HEK293 (cell line): ENCODE measurements around the gene KIAA0319L.

ENCODE experiments used
- CTCF ChIA-PET: fragments of 350-600 bp; formaldehyde crosslinking; extraction: SDS; loops from one replicate; lab custom pipeline; 2021; ENCODE audit warnings: antibody characterized with exemption; lab: Yijun Ruan, JAX
- POLR2A ChIA-PET: fragments of 300-600 bp; formaldehyde crosslinking; extraction: SDS; loops from one replicate; lab custom pipeline; 2020; ENCODE audit warnings: antibody characterized with exemption, inconsistent platforms; lab: Yijun Ruan, JAX
- H3K27ac ChIP-seq: fragments of 200-500 bp; sonication (Bioruptor generic); 2 replicates; pipeline ENCODE4 v1.5.1; 2014; ENCODE audit warnings: low read depth, low read length, control low read depth, inconsistent platforms; ENCODE audit errors: extremely low read depth
- H3K36me3 ChIP-seq, 2 experiments: fragments of 200-500 bp in 1 of 2; sonication (Bioruptor generic) in 1 of 2; 1 replicate in 1 of 2; 2 replicates in 1 of 2; pipeline ENCODE4 v1.5.1; 2014 to 2017; ENCODE audit warnings: inconsistent platforms in 2 of 2, low read length in 2 of 2; ENCODE audit not compliant: control insufficient read depth in 2 of 2, insufficient read depth in 1 of 2
- H3K4me1 ChIP-seq: fragments of 200-500 bp; sonication (Bioruptor generic); 2 replicates; pipeline ENCODE4 v1.5.1; 2014; ENCODE audit warnings: mild to moderate bottlenecking, low read length, inconsistent platforms; ENCODE audit not compliant: control insufficient read depth, insufficient read depth
- H3K4me3 ChIP-seq: 2 replicates; pipeline ENCODE4 v1.5.1; 2011; ENCODE audit warnings: low read depth, mild to moderate bottlenecking, control low read depth, low read length, moderate library complexity
- H3K9me3 ChIP-seq: fragments of 200-500 bp; sonication (Bioruptor generic); 2 replicates; pipeline ENCODE4 v1.5.1; 2014; ENCODE audit warnings: low read depth, low read length, inconsistent platforms; ENCODE audit not compliant: control insufficient read depth, insufficient read depth
- HOXC10 ChIP-seq: sonication (generic); formaldehyde crosslinking; IDR thresholded peaks from 2 replicates; pipeline ENCODE4 v1.8.1; 2023; ENCODE audit warnings: mild to moderate bottlenecking, missing genetic modification reagents
- KLF10 ChIP-seq: fragments of 450-650 bp; IDR thresholded peaks from 2 replicates; pipeline ENCODE4 v1.5.1; 2018; ENCODE audit warnings: missing biosample characterization, mild to moderate bottlenecking, missing genetic modification characterization
- KLF17 ChIP-seq: fragments of 450-650 bp; formaldehyde crosslinking; IDR thresholded peaks from 2 replicates; pipeline ENCODE4 v1.5.1; 2016; ENCODE audit warnings: missing biosample characterization, missing genetic modification characterization
- ZBTB26 ChIP-seq: fragments of 450-650 bp; formaldehyde crosslinking; optimal IDR thresholded peaks from 2 replicates; pipeline ENCODE3; 2016; ENCODE audit warnings: missing biosample characterization, mild to moderate bottlenecking, missing genetic modification characterization
- ZBTB8A ChIP-seq: fragments of 450-650 bp; formaldehyde crosslinking; IDR thresholded peaks from 2 replicates; pipeline ENCODE4 v1.5.1; 2016; ENCODE audit warnings: missing biosample characterization, missing genetic modification characterization
- ZFP69B ChIP-seq: fragments of 450-650 bp; formaldehyde crosslinking; IDR thresholded peaks from 2 replicates; pipeline ENCODE4 v1.5.1; 2016; ENCODE audit warnings: missing biosample characterization, missing genetic modification characterization
- ZNF146 ChIP-seq: fragments of 450-650 bp; formaldehyde crosslinking; IDR thresholded peaks from 2 replicates; pipeline ENCODE4 v1.5.1; 2016; ENCODE audit warnings: missing biosample characterization, missing genetic modification characterization
- ZNF157 ChIP-seq: fragments of 450-650 bp; formaldehyde crosslinking; IDR thresholded peaks from 2 replicates; pipeline ENCODE4 v1.5.1; 2016; ENCODE audit warnings: missing biosample characterization, missing genetic modification characterization
- ZNF202 ChIP-seq: fragments of 450-650 bp; formaldehyde crosslinking; IDR thresholded peaks from 2 replicates; pipeline ENCODE4 v1.5.1; 2016; ENCODE audit warnings: missing biosample characterization, missing genetic modification characterization, borderline replicate concordance
- ZNF341 ChIP-seq: fragments of 450-650 bp; formaldehyde crosslinking; IDR thresholded peaks from 2 replicates; pipeline ENCODE4; 2016; ENCODE audit warnings: low read depth, missing biosample characterization, missing genetic modification characterization
- ZNF416 ChIP-seq: fragments of 450-650 bp; formaldehyde crosslinking; IDR thresholded peaks from 2 replicates; pipeline ENCODE4 v1.5.1; 2016; ENCODE audit warnings: missing biosample characterization, missing genetic modification characterization
- ZNF48 ChIP-seq: fragments of 450-650 bp; formaldehyde crosslinking; IDR thresholded peaks from 2 replicates; pipeline ENCODE4 v1.5.1; 2016; ENCODE audit warnings: missing biosample characterization, missing genetic modification characterization
- ZNF521 ChIP-seq: fragments of 450-650 bp; formaldehyde crosslinking; IDR thresholded peaks from 2 replicates; pipeline ENCODE4 v1.5.1; 2017; ENCODE audit warnings: missing biosample characterization, mild to moderate bottlenecking, missing genetic modification characterization
- ZNF558 ChIP-seq: fragments of 450-650 bp; formaldehyde crosslinking; IDR thresholded peaks from 2 replicates; pipeline ENCODE4 v1.5.1; 2016; ENCODE audit warnings: missing biosample characterization, missing genetic modification characterization
- ZNF624 ChIP-seq: fragments of 450-650 bp; formaldehyde crosslinking; IDR thresholded peaks from 2 replicates; pipeline ENCODE4 v1.5.1; 2017; ENCODE audit warnings: missing biosample characterization, missing genetic modification characterization
- ZNF626 ChIP-seq: fragments of 450-650 bp; sonication (Bioruptor Pico); formaldehyde crosslinking; IDR thresholded peaks from 2 replicates; pipeline ENCODE4 v1.5.1; 2018; ENCODE audit warnings: missing biosample characterization, missing genetic modification characterization, inconsistent platforms
- ZNF670 ChIP-seq: fragments of 450-650 bp; formaldehyde crosslinking; IDR thresholded peaks from 2 replicates; pipeline ENCODE4 v1.5.1; 2016; ENCODE audit warnings: missing biosample characterization, missing genetic modification characterization, low read depth
- ZNF677 ChIP-seq: fragments of 450-650 bp; IDR thresholded peaks from 2 replicates; pipeline ENCODE4 v1.5.0; 2018; ENCODE audit warnings: missing biosample characterization, mild to moderate bottlenecking, missing genetic modification characterization, moderate library complexity
- ZNF792 ChIP-seq: fragments of 450-650 bp; formaldehyde crosslinking; IDR thresholded peaks from 2 replicates; pipeline ENCODE4 v1.5.1; 2016; ENCODE audit warnings: missing biosample characterization, missing genetic modification characterization
- ZSCAN16 ChIP-seq: fragments of 450-650 bp; formaldehyde crosslinking; IDR thresholded peaks from 2 replicates; pipeline ENCODE4 v1.5.1; 2016; ENCODE audit warnings: missing biosample characterization, missing genetic modification characterization
- ZSCAN30 ChIP-seq: fragments of 450-650 bp; IDR thresholded peaks from 2 replicates; pipeline ENCODE4 v1.5.1; 2018; ENCODE audit warnings: missing biosample characterization, mild to moderate bottlenecking, missing genetic modification characterization, moderate library complexity
- ZSCAN5A ChIP-seq: fragments of 450-650 bp; formaldehyde crosslinking; IDR thresholded peaks from 2 replicates; pipeline ENCODE4 v1.5.1; 2016; ENCODE audit warnings: missing biosample characterization, missing genetic modification characterization

Gene KIAA0319L

GRCh38 chr1:35605071-35605866, 48.1 kb upstream of the KIAA0319L start (continued):
- TF ChIP-seq ZBTB8A (tag by site-specific recombination) (no peak), ZNF521 (tag by site-specific recombination) (no peak), ZNF677 (tag by site-specific recombination) (no peak), ZSCAN5A (tag by site-specific recombination) (no peak), ZNF626 (no peak), ZNF670 (tag by site-specific recombination) (no peak), ZBTB26 (tag by site-specific recombination) (no peak), ZFP69B (tag by site-specific recombination) (no peak)
- TF ChIP-seq, all 188 proteins: peak for 0

- peaks cover 39 to 90% of the 10 kb centered on the region in 2 experiments for H3K36me3 ChIP-seq
- ChIA-PET CTCF (interaction anchor here (0.9 to 1.0 kb wide), 2 partner anchors 10 to 17 kb away, joined by 3 read pairs; no protein-coding TSS in a partner anchor), POLR2A (no interaction called here)
- no peaks in the 10 kb centered on the region for H3K9me3 ChIP-seq
- H3K4me1 ChIP-seq, result no peaks in the 10 kb centered on the region
- H3K4me3 ChIP-seq, result no peak overlapping the region
- no peak for TF ChIP-seq ZNF157 (tag by site-specific recombination)
- H3K27ac ChIP-seq, result no peak overlapping the region
These were observed 46.7 kb upstream of the KIAA0319L start for GRCh38 chr1:35603941-35604340.

GRCh38 chr1:35603468-35603867, 46.3 kb upstream of the KIAA0319L start:
- no peak overlapping the region for H3K27ac ChIP-seq
- H3K4me1 ChIP-seq, result no peaks in the 10 kb centered on the region
- ChIA-PET CTCF (interaction anchor here (0.6 to 1.0 kb wide), 4 partner anchors 10 to 113 kb away, joined by 3 to 4 read pairs (median 3); no protein-coding TSS in a partner anchor), POLR2A (no interaction called here)
- peaks cover 38 to 89% of the 10 kb centered on the region in 2 experiments for H3K36me3 ChIP-seq
- TF ChIP-seq ZNF48 (tag by site-specific recombination) (no peak), ZNF558 (no peak), KLF10 (no peak), ZNF341 (tag by site-specific recombination) (no peak), ZNF670 (tag by site-specific recombination) (no peak), ZNF416 (no peak), KLF17 (tag by site-specific recombination) (no peak)
- no peaks in the 10 kb centered on the region for H3K9me3 ChIP-seq
- H3K4me3 ChIP-seq, result no peak overlapping the region

- ChIA-PET CTCF (interaction anchor here (4.1 kb wide), 1 partner anchor 115 kb away, joined by 14 read pairs; no protein-coding TSS in a partner anchor), POLR2A (no interaction called here)
- Histone ChIP-seq H3K9me3 (no peaks in the 10 kb centered on the region), H3K36me3 (peaks cover 22 to 86% of the 10 kb centered on the region in 2 experiments), H3K27ac (no peak overlapping the region), H3K4me3 (no peak overlapping the region), H3K4me1 (no peaks in the 10 kb centered on the region)
- no peak for TF ChIP-seq HOXC10 (CRISPR knock-in tag)
- no peak for TF ChIP-seq ZNF146 (tag by site-specific recombination)
- TF ChIP-seq ZNF792 (tag by site-specific recombination), result no peak
- no peak for TF ChIP-seq ZSCAN16 (tag by site-specific recombination)
- TF ChIP-seq ZNF624, result no peak
- no peak for TF ChIP-seq ZSCAN30 (tag by site-specific recombination)
- TF ChIP-seq ZNF202, result no peak
These were observed 43.4 kb upstream of the KIAA0319L start for GRCh38 chr1:35600593-35600992.
